ENCODE results near the gene SUPT4H1. TPM values are rescaled to one million over a fixed set of nuclear protein-coding genes. Genes with fewer than 3 reads are reported as not detected.
"Not testable (repeated sequence)": the region's sequence is repeated elsewhere in the genome, so short reads cannot be mapped to it uniquely, and the experiment has no call there.

Gene SUPT4H1
- total RNA-seq, 1 experiment from 2014 or later: 74.8 TPM

GRCh38 chr17:58344047-58344790 is 7.8 kb downstream of the SUPT4H1 start:
- no peak overlapping the region for H3K4me3 ChIP-seq
- no peaks in the 10 kb centered on the region for H3K27me3 ChIP-seq (ENCODE audit: insufficient read depth, low read depth)
- BruUV-seq (replicated peaks): no TSS peak
- H3K9me3 ChIP-seq (ENCODE audit: insufficient read depth, low read depth): no peaks in the 10 kb centered on the region
- H4K20me1 ChIP-seq (ENCODE audit: insufficient read depth): peaks cover 3% of the 10 kb centered on the region; the same call in 1 of the 2 replicates
- H3K27ac ChIP-seq: no peak overlapping the region
- no peak overlapping the region for H2AFZ ChIP-seq
- H3F3A ChIP-seq (ENCODE audit: insufficient read depth, low read depth): peaks cover 6% of the 10 kb centered on the region; the same call in 1 of the 2 replicates
- intact Hi-C loops (cut with micrococcal nuclease; ENCODE audit: unreplicated experiment): no loop called here
- no peaks in the 10 kb centered on the region for H3K79me2 ChIP-seq (ENCODE audit: low read depth)
- no peak for DNase-seq
- ChIA-PET CTCF (interaction anchor here (0.6 kb wide), 2 partner anchors 11 to 511 kb away, joined by 3 read pairs; no protein-coding TSS in a partner anchor), POLR2A (ENCODE audit: unreplicated experiment) (no interaction called here)
- TF ChIP-seq EZH2 (IDR thresholded peaks at IDR 0.05; ENCODE audit: low read depth) (no peak), CTCF (conservative IDR thresholded peaks at IDR 0.05) (no peak)
- H3K9me2 ChIP-seq (ENCODE audit: insufficient read depth): no peaks in the 10 kb centered on the region
- H3K36me3 ChIP-seq (ENCODE audit: low read depth): peaks cover 25% of the 10 kb centered on the region; the same call in 1 of the 2 replicates
- H3K4me2 ChIP-seq: no peak overlapping the region
- no peaks in the 10 kb centered on the region for H3K4me1 ChIP-seq (replicated peaks; ENCODE audit: insufficient read depth)

- H3K27me3 ChIP-seq (ENCODE audit: insufficient read depth, low read depth): no peaks in the 10 kb centered on the region
- H3K27ac ChIP-seq: no peak overlapping the region
- CTCF ChIA-PET: no interaction called here
- intact Hi-C loops (cut with micrococcal nuclease; ENCODE audit: unreplicated experiment): no loop called here
- H3K4me3 ChIP-seq: no peak overlapping the region
- H3K79me2 ChIP-seq (ENCODE audit: low read depth): no peaks in the 10 kb centered on the region
- H3K4me2 ChIP-seq: no peak overlapping the region
- no peaks in the 10 kb centered on the region for H3K9me3 ChIP-seq (ENCODE audit: insufficient read depth, low read depth)
- H2AFZ ChIP-seq: no peak overlapping the region
- TF ChIP-seq CTCF (conservative IDR thresholded peaks at IDR 0.05) (no peak), EZH2 (IDR thresholded peaks at IDR 0.05; ENCODE audit: low read depth) (no peak)
- H3K4me1 ChIP-seq (replicated peaks; ENCODE audit: insufficient read depth): no peaks in the 10 kb centered on the region
- no peak for DNase-seq
- H3K9me2 ChIP-seq (ENCODE audit: insufficient read depth): no peaks in the 10 kb centered on the region
- H4K20me1 ChIP-seq (ENCODE audit: insufficient read depth): peaks cover 3% of the 10 kb centered on the region; the same call in 1 of the 2 replicates
- POLR2A ChIA-PET (ENCODE audit: unreplicated experiment): interaction anchor here (0.6 kb wide), 1 partner anchor 9 kb away, joined by 6 read pairs; no protein-coding TSS in a partner anchor
- BruUV-seq (replicated peaks): no TSS peak
- peaks cover 6% of the 10 kb centered on the region; the same call in 1 of the 2 replicates for H3F3A ChIP-seq (ENCODE audit: insufficient read depth, low read depth)
- H3K36me3 ChIP-seq (ENCODE audit: low read depth): peaks cover 16% of the 10 kb centered on the region; the same call in 1 of the 2 replicates
Observed at GRCh38 chr17:58343131-58343530, 8.9 kb downstream of the SUPT4H1 start.

DNA sequence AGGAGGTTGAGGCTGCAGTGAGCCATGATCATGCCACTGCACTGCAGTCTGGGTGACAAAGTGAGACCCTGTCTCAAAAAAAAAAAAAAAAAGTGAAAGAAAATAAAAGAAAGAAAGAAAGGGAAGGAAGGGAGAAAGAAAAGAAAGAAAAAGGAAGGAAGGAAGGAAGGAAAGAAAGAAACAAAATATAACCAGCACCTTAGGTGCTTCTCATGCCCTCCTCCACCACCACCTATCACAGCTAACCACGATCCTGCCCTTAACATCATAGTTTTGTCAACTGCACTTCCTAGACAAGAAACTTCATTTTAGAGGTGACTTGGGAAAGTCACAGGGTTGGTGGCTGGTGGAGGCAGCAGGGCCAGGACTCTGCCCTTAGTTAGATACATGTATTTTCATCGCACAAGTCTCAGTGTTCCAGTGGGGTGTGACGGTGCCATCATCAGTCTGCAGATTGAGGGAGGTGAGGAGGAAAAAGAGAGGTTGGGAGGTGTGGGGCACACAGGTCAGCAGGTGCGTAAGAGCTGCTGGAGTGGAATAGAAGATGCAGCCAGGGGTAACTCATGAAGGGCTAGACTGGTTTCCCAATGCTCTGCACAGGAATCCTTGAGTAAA is 10.0 kb downstream of the SUPT4H1 start:
- Histone ChIP-seq H3K27me3 (ENCODE audit: insufficient read depth, low read depth) (no peaks in the 10 kb centered on the region), H3F3A (ENCODE audit: insufficient read depth, low read depth) (peaks cover 6% of the 10 kb centered on the region; the same call in 1 of the 2 replicates), H3K9me3 (ENCODE audit: insufficient read depth, low read depth) (no peaks in the 10 kb centered on the region), H3K4me3 (no peak overlapping the region), H2AFZ (no peak overlapping the region), H3K27ac (no peak overlapping the region), H3K9me2 (ENCODE audit: insufficient read depth) (no peaks in the 10 kb centered on the region), H3K79me2 (ENCODE audit: low read depth) (no peaks in the 10 kb centered on the region), H4K20me1 (ENCODE audit: insufficient read depth) (no peaks in the 10 kb centered on the region), H3K4me1 (replicated peaks; ENCODE audit: insufficient read depth) (no peaks in the 10 kb centered on the region), H3K36me3 (ENCODE audit: low read depth) (peaks cover 11% of the 10 kb centered on the region; the same call in 1 of the 2 replicates), H3K4me2 (no peak overlapping the region)
- no TSS peak for BruUV-seq (replicated peaks)
- CTCF ChIA-PET: interaction anchor here (0.7 kb wide), 1 partner anchor 38 kb away, joined by 6 read pairs; no protein-coding TSS in a partner anchor
- intact Hi-C loops (cut with micrococcal nuclease; ENCODE audit: unreplicated experiment): no loop called here
- POLR2A ChIA-PET (ENCODE audit: unreplicated experiment): no interaction called here
- TF ChIP-seq CTCF (conservative IDR thresholded peaks at IDR 0.05) (no peak), EZH2 (IDR thresholded peaks at IDR 0.05; ENCODE audit: low read depth) (no peak)
- DNase-seq: no peak

DNA sequence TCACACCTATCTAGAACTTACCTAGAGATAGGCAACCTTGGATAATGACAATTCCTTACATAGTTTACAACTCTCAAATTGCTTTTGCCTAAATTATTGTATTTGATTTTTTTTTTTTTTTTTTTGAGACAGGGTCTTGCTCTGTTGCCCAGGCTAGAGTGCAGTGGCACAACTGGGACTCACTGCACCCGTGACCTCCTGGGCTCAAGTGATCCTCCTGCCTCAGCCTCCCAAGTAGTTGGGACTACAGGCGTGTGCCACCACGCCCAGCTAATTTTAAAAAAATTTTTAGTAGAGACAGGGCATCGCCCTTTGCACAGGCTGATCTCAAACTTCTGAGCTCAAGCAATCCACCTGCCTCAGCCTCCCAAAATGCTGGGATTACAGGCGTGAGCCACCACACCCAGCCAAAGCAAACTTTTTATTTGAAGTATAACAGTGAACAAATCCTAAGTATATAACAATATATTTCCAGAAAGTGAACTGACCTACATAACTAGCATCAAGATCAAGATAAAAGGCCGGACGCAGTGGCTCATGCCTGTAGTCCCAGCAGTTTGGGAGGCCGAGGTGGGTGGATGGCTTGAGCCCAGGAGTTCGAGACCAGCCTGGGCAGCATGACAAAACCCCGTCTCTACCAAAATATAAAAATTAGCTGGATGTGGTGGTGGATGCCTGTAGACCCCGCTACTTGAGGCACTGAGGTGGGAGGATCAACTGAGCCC is 10.7 kb downstream of the SUPT4H1 start:
- not testable (repeated sequence) for H3F3A ChIP-seq (ENCODE audit: insufficient read depth, low read depth); BruUV-seq (replicated peaks)

More for the DNA sequence above, 10.7 kb downstream of the SUPT4H1 start:
- H3K79me2 ChIP-seq (ENCODE audit: low read depth); H2AFZ ChIP-seq; H3K27me3 ChIP-seq (ENCODE audit: insufficient read depth, low read depth); H3K9me3 ChIP-seq (ENCODE audit: insufficient read depth, low read depth); DNase-seq; H4K20me1 ChIP-seq (ENCODE audit: insufficient read depth); H3K4me1 ChIP-seq (replicated peaks; ENCODE audit: insufficient read depth); CTCF ChIA-PET; H3K27ac ChIP-seq; H3K4me2 ChIP-seq; H3K4me3 ChIP-seq; H3K9me2 ChIP-seq (ENCODE audit: insufficient read depth); intact Hi-C loops (cut with micrococcal nuclease; ENCODE audit: unreplicated experiment): not testable (repeated sequence)
- H3K36me3 ChIP-seq (ENCODE audit: low read depth): peaks cover 10% of the 10 kb centered on the region; the same call in 1 of the 2 replicates
- POLR2A ChIA-PET (ENCODE audit: unreplicated experiment): interaction anchor here (0.5 kb wide), 1 partner anchor 258 kb away, joined by 20 read pairs; no protein-coding TSS in a partner anchor
